ENCODE data around the gene PDE3B.
"Not testable (repeated sequence)": the region's sequence is repeated elsewhere in the genome, so short reads cannot be mapped to it uniquely, and the experiment has no call there.

Gene PDE3B

GRCh38 chr11:14643697-14644225, at the start of gene PDE3B:
Gene PDE3B (plus strand): TSS chr11:14643804. CDS start chr11:14644076, 272 bp downstream.
- DNase-seq (ENCODE audit: low spot score): peak; percentile 26

DNA sequence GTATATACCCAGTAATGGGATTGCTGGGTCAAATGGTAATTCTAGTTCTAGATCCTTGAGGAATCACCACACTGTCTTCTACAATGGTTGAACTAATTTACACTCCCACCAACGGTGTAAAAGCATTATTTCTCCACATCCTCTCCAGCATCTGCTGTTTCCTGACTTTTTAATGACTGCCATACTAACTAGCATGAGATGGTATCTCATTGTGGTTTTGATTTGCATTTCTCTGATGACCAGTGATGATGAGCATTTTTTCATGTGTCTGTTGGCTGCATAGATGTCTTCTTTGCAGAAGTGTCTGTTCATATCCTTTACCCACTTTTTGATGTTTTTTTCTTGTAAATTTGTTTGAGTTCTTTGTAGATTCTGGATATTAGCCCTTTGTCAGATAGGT, 48.3 kb upstream of the PDE3B start:
- DNase-seq (ENCODE audit: low spot score): not testable (repeated sequence)

GRCh38 chr11:14607713-14608112, 35.9 kb upstream of the PDE3B start:
- no peak for DNase-seq (ENCODE audit: low spot score)

- DNase-seq (ENCODE audit: low spot score): no peak
These were observed 33.7 kb upstream of the PDE3B start for GRCh38 chr11:14609902-14610301.

DNA sequence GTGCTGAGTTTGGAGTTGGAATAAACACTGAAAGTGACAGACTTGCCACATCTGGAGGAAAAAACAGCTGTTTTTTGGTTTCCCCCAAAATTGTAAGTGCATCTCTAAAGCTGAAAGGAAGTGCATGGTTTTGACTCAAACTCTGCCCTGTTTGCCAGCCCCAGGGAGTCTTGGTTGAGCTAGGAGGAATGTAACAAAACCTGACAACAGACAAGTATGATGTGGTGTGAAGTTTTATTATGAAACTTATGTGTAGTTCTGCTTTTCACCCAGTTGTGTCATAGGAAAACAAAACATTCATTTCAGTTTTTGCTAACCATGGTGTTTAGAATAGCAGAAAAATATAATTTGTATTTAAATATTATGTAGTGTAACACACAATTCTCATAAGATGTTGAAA, 31.7 kb upstream of the PDE3B start:
- DNase-seq (ENCODE audit: low spot score): no peak

DNA sequence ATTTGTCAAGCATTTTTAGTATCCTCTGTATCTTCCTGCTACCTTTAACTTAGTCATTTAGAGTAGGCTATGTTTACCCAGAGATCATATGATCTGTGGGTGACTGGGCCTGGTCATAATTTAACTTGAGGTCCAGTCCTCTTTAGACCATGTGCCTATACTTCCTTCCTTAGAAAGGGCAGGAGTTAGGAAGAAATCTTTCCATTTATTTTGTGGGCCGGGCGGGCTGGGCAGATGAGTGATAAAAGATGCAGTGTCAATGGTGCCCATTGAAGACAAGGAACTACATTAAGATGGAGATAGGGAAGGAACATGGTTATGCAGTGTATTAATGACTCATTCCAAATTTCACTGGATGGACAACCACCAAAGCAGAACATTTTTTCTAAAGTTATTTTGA, 30.9 kb upstream of the PDE3B start:
- no peak for DNase-seq (ENCODE audit: low spot score)

GRCh38 chr11:14614091-14614622, 29.4 kb upstream of the PDE3B start:
- DNase-seq (ENCODE audit: low spot score): no peak

DNA sequence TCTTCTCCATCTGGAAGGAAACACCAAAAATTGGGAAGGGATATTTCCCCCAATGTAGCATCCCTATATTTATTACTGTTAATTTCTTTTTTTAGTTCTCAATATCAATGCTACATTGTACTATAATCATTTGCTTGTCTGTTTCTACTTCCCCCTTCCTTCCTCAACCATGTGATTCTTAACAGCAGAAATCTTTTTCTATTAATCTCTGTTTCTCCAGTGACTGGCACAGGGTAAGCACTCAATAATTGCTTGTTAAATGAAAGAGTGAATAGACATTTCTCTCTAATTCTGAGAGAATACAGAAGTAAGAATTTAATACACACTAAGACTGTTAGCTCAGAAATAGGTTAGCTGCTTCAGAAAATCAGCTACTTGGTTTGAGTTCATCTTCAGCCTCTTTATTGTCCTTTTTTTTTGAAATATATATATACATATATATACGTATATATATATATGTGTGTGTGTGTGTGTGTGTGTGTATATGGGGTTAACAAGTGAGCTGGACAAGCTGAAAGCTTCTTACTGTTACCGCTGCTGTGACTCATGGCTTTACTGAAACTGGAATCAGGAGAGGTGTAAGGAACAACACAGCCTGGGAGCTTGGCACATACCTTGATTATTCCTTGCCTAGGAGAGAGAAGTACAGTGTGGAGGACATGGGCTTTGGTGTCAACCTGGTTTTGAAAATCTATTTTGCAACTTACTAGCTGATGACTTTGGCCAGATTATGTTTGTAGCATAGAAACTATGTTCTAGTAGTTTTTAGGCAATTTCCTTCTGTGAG, 26.2 kb upstream of the PDE3B start:
- no peak for DNase-seq (ENCODE audit: low spot score)

GRCh38 chr11:14618060-14618459, 25.5 kb upstream of the PDE3B start:
- no peak for DNase-seq (ENCODE audit: low spot score)

DNA sequence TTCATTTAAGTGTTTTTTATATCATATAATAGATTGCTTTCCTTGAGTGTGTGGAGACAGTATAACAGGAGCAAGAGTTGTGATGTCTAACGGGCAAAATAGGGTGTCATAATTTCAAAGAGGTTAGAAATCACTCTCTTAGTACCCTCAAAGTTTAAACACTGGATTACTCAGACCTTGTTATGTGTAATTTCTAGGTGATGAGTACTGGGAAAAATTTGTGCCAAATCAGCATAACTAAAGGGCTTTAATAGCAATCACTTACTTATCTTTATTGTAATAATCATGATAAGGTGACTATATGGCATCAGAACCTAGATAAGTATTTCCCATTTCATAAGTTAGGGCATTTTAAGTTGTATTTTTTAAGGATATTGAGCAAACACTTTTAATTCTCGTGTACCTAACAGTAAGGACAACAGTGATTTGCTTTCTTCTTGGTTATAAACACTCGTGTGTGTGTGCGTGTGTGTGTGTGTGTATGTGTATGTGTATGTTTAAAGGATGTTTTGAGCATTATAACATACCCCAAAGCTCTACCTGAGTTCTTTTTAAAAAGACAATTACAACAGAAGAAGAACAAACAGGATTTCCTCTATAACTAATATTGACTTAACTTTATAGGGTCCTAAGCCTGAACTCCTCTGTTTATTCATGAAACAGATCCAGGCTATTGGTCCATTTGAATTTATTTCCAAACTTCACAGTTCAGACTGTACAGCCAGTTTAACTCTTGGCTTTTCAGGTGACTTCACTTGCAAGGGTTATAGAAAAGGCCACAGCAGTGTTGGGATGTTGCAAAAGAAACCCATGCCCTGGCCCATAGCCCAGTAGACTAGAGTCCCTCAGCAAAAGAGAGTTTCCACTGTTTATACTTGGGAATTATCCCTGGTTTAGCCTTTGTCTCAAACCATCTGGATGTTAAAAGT, 23.7 kb upstream of the PDE3B start:
- no peak for DNase-seq (ENCODE audit: low spot score)

GRCh38 chr11:14622223-14622954, 21.2 kb upstream of the PDE3B start:
- DNase-seq (ENCODE audit: low spot score): no peak

DNA sequence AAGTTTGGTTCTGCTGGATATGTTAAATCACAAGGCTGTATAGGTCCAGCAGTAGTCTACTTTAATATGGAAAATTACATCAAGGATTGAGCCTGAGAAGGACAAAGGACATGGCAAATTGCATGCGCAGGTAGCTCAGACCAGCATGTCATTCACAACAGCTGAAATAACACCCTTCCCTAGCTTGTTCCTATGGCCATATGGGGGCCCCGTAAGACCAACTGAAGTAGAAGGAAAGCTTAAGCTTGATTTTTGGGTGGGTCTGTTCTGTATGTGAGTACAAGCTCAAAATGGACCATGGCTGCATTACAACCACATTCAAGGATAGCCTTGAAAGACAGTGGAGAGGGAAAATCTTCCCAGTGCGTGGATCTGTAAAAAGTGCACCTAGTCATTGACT, 20.6 kb upstream of the PDE3B start:
- no peak for DNase-seq (ENCODE audit: low spot score)

GRCh38 chr11:14625586-14626205, 17.9 kb upstream of the PDE3B start:
- DNase-seq (ENCODE audit: low spot score): no peak

GRCh38 chr11:14626650-14627049, 17.0 kb upstream of the PDE3B start:
- no peak for DNase-seq (ENCODE audit: low spot score)

GRCh38 chr11:14633506-14634224, 9.9 kb upstream of the PDE3B start:
- not testable (repeated sequence) for DNase-seq (ENCODE audit: low spot score)

DNA sequence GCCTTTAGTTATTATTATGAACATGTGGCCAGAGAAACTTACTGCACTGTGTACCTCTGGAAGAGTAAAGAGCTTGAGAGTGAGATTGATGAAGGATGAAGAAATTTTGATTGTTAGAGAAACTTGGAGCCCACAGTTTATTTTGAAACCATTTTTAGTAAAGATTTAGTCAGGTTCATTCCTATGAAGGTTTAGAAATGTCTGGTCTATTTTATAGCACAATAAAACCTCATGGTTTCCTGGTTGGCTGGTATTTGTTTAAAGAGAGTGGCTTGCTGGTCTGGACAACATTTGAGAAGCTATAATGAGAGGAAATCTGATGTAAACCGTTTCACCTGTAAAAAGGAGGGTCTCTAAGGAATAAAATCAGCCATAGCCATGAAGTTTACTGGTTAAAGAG, 8.8 kb upstream of the PDE3B start:
- DNase-seq (ENCODE audit: low spot score): no peak

DNA sequence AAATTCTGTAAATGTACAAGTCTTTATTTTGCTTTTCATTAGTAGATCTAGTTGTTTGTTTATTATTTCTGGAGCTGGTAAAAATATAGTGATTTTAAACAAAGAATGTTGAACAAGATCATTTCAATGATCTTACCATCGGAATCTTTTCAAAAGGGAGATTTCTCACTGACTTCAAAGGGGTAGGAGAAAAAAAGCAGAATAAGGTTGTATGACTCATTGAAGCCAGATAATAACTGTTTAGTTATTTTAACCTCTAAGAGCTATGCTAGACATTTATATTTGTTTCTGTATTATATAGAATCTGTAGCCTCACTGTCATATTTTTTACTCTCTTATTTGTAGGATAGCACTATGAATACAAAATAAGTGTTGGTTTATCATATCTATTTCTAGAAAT, 8.1 kb upstream of the PDE3B start:
- no peak for DNase-seq (ENCODE audit: low spot score)

DNA sequence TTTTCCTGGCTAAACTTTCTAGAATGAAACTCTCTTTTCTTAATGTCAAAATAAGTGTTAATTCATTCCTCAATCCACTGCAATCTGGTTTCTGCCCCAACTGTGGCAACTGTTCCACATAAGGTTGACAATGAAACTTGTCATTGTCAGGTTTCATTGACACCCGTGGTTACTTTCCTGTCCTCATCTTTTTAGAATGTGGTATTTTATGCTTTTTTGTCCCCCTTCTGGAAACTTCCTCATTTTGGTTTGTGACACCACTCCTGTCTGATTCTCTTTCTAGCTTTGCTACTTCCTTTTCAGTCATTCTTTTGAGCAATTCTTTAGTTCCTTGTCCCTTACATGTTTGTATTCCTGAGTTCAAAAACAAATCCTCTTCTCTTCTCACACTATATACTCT, 7.5 kb upstream of the PDE3B start:
- no peak for DNase-seq (ENCODE audit: low spot score)

DNA sequence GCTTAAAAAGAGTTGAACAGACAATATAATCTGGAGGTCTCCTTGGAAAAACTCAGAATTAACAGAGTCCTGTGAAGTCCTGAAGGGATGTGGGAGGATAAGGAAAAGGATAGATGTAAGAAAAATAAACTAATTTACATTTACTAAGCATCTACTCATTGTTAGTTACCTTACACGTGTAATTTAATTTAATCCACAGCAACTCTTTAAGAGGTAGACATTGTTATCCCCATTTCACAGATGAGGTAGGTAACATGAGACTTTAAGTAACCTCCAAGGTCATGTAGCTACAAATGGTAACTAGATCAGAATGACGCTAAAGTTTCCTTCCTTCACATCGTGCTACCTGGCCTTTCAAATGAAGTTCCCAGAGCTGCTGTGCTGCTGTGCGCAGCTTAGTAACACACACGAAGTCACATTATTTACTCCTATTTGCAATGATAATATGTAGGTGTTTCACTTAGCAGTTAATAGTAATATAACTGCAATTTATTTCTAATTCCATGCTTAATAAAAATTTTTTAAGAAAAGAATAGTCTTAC, 5.7 kb upstream of the PDE3B start:
- no peak for DNase-seq (ENCODE audit: low spot score)

DNA sequence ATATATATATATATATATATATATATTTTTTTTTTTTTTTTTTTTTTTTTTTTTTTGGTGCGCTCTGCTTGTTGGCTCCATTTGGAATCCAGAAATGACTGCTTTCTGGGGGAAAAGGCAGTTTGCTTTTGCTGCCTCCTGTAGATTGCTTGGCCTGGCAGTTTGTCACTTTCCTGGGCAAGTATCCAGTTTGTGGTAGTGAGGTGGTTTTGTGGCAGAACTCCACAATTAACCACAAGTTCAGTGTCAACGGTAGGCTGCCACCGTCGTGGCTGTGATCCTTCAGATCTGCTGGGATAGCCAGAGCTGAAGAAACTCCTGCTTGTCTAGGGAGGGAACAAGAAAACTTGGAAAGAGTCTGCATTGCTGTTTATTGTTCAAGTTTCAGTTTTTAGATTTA, 5.0 kb upstream of the PDE3B start:
- no peak for DNase-seq (ENCODE audit: low spot score)
